A673 (cell line): ENCODE data around the gene CYP2D6.
"Not testable (repeated sequence)": the region's sequence is repeated elsewhere in the genome, so short reads cannot be mapped to it uniquely, and the experiment has no call there.

Experiments used
- CTCF ChIP-seq: fragments of 300-800, 200-600 bp; sonication (generic); conservative IDR thresholded peaks from 2 replicates; pipeline ENCODE4 v1.5.1; 2017; ENCODE audit warnings: low read depth, mild to moderate bottlenecking, antibody characterized with exemption, low read length, moderate library complexity, mixed read lengths
- EZH2 ChIP-seq: fragments of 200-600 bp; sonication (generic); IDR thresholded peaks from 2 replicates; pipeline ENCODE4 v1.6.1; 2017; ENCODE audit warnings: borderline replicate concordance, low read depth, mild to moderate bottlenecking, mixed read lengths, antibody characterized with exemption, low read length; ENCODE audit not compliant: poor library complexity, severe bottlenecking

DNA sequence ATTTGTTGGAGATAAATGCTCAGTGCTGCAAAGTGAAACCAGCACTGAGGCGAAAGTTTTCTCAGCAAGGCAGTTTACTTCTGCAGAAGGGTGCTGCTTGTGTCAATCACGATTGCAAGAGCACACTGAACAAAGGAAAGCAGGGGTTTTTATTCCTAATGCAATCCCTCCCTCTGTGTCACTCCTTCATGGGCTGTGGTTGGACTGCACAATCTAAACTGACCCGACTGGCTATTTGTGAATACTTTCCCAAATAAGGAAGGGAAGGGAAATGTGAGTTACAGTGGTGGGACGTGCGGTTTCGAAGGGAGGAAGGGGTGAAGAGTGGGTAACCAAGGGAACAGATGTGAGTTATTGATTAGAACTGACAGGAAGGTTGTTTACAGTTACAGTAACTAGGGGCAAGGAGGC is 15.2 kb downstream of the CYP2D6 start:
- TF ChIP-seq EZH2, CTCF: not testable (repeated sequence)
